ENCODE data around the gene NWD2.

Gene NWD2

GRCh38 chr4:37304612-37305011 lies 60.1 kb downstream of the NWD2 start:
- Histone ChIP-seq H3K27me3 (replicated peaks; ENCODE audit: insufficient read depth, low read length) (no peaks in the 10 kb centered on the region), H3K36me3 (replicated peaks; ENCODE audit: insufficient read depth, low read length) (no peaks in the 10 kb centered on the region), H3K4me1 (ENCODE audit: low read length) (no peaks in the 10 kb centered on the region), H4K20me1 (ENCODE audit: insufficient read depth, low read length) (no peaks in the 10 kb centered on the region), H3K9me2 (replicated peaks; ENCODE audit: insufficient read depth, low read length) (no peaks in the 10 kb centered on the region), H3K4me2 (ENCODE audit: low read depth, low read length) (no peak overlapping the region), H3K9ac (ENCODE audit: low read length) (no peak overlapping the region), H3F3A (ENCODE audit: insufficient read depth, low read length) (no peaks in the 10 kb centered on the region), H3K4me3 (ENCODE audit: low read length) (no peak overlapping the region), H2AFZ (ENCODE audit: low read length) (no peak overlapping the region), H3K27ac (ENCODE audit: low read length) (no peak overlapping the region), H3K9me3 (replicated peaks; ENCODE audit: insufficient read depth, low read length) (no peaks in the 10 kb centered on the region), H3K79me2 (ENCODE audit: low read length) (no peaks in the 10 kb centered on the region)
- no peak for TF ChIP-seq EZH2 (optimal IDR thresholded peaks at IDR 0.05; ENCODE audit: low read depth, low read length)
- no peak for TF ChIP-seq EZH2phosphoT487 (IDR thresholded peaks at IDR 0.05; ENCODE audit: low read length)
- no peak for TF ChIP-seq CTCF (IDR thresholded peaks at IDR 0.05; ENCODE audit: low read length)
- no peak for DNase-seq

- H3K9ac ChIP-seq (ENCODE audit: low read length) = no peak overlapping the region
- TF ChIP-seq CTCF (IDR thresholded peaks at IDR 0.05; ENCODE audit: low read length) = no peak
- TF ChIP-seq EZH2 (optimal IDR thresholded peaks at IDR 0.05; ENCODE audit: low read depth, low read length) = no peak
- no peaks in the 10 kb centered on the region for H3K9me3 ChIP-seq (replicated peaks; ENCODE audit: insufficient read depth, low read length)
- H2AFZ ChIP-seq (ENCODE audit: low read length) = no peak overlapping the region
- no peaks in the 10 kb centered on the region for H3K4me1 ChIP-seq (ENCODE audit: low read length)
- no peaks in the 10 kb centered on the region for H3K27me3 ChIP-seq (replicated peaks; ENCODE audit: insufficient read depth, low read length)
- no peaks in the 10 kb centered on the region for H3K9me2 ChIP-seq (replicated peaks; ENCODE audit: insufficient read depth, low read length)
- no peaks in the 10 kb centered on the region for H3K36me3 ChIP-seq (replicated peaks; ENCODE audit: insufficient read depth, low read length)
- H3K4me2 ChIP-seq (ENCODE audit: low read depth, low read length) = no peak overlapping the region
- H3K79me2 ChIP-seq (ENCODE audit: low read length) = no peaks in the 10 kb centered on the region
- H4K20me1 ChIP-seq (ENCODE audit: insufficient read depth, low read length) = no peaks in the 10 kb centered on the region
- no peaks in the 10 kb centered on the region for H3F3A ChIP-seq (ENCODE audit: insufficient read depth, low read length)
- no peak for DNase-seq
- no peak overlapping the region for H3K27ac ChIP-seq (ENCODE audit: low read length)
- H3K4me3 ChIP-seq (ENCODE audit: low read length) = no peak overlapping the region
Observed at GRCh38 chr4:37305984-37306383, 61.4 kb downstream of the NWD2 start.

GRCh38 chr4:37317104-37317643 lies 72.6 kb downstream of the NWD2 start:
- Histone ChIP-seq H3K4me2 (ENCODE audit: low read depth, low read length) (no peak overlapping the region), H3K4me1 (ENCODE audit: low read length) (no peaks in the 10 kb centered on the region), H3K9ac (ENCODE audit: low read length) (no peak overlapping the region), H3K9me3 (replicated peaks; ENCODE audit: insufficient read depth, low read length) (no peaks in the 10 kb centered on the region), H3K9me2 (replicated peaks; ENCODE audit: insufficient read depth, low read length) (no peaks in the 10 kb centered on the region), H3K27me3 (replicated peaks; ENCODE audit: insufficient read depth, low read length) (no peaks in the 10 kb centered on the region), H4K20me1 (ENCODE audit: insufficient read depth, low read length) (no peaks in the 10 kb centered on the region), H2AFZ (ENCODE audit: low read length) (no peak overlapping the region), H3K4me3 (ENCODE audit: low read length) (no peak overlapping the region), H3K79me2 (ENCODE audit: low read length) (no peaks in the 10 kb centered on the region), H3F3A (ENCODE audit: insufficient read depth, low read length) (no peaks in the 10 kb centered on the region), H3K36me3 (replicated peaks; ENCODE audit: insufficient read depth, low read length) (no peaks in the 10 kb centered on the region), H3K27ac (ENCODE audit: low read length) (no peak overlapping the region)
- no peak for DNase-seq
- TF ChIP-seq CTCF (IDR thresholded peaks at IDR 0.05; ENCODE audit: low read length) (no peak), EZH2 (optimal IDR thresholded peaks at IDR 0.05; ENCODE audit: low read depth, low read length) (no peak), EZH2phosphoT487 (IDR thresholded peaks at IDR 0.05; ENCODE audit: low read length) (no peak)
